Heart right ventricle (tissue), 16 donors: ENCODE data around the gene EXOSC2. TPM values are rescaled to one million over a fixed set of nuclear protein-coding genes. Genes with fewer than 3 reads are reported as not detected.

Source experiments
- ATAC-seq, 8 donors: fragments of 200-7000 bp; cut with Tn5 transposase; one replicate each; pipeline ENCODE4 v1.9.1; 2020; ENCODE audit warnings: mild to moderate bottlenecking in 8 of 8, moderate library complexity in 8 of 8, moderate number of reproducible peaks in 1 of 8
- DNase-seq, 2 donors: peaks; one replicate each; pipeline ENCODE4 v3.0.0-alpha.2; 2020
- H3K27ac ChIP-seq, 10 donors: fragments of 200-600 bp; sonication (generic) in 2 of 10; one replicate each; pipeline versions ENCODE4 v1.5.0 to v1.8.0; 2020 to 2022; ENCODE audit warnings: mild to moderate bottlenecking in 3 of 10
- H3K27me3 ChIP-seq, 7 donors: fragments of 200-600 bp; one replicate each; pipeline ENCODE4 v1.8.0; 2021 to 2022; ENCODE audit warnings: mild to moderate bottlenecking in 2 of 7
- H3K36me3 ChIP-seq, 9 donors: fragments of 200-600 bp; sonication (generic) in 1 of 9; one replicate each; pipeline versions ENCODE4 v1.5.0 to v1.8.0; 2020 to 2022; ENCODE audit warnings: mild to moderate bottlenecking in 2 of 9
- H3K4me1 ChIP-seq, 9 donors: fragments of 200-600 bp; sonication (generic) in 1 of 9; one replicate each; pipeline versions ENCODE4 v1.5.0 to v1.8.0; 2020 to 2022; ENCODE audit warnings: mild to moderate bottlenecking in 4 of 9
- H3K4me3 ChIP-seq, 10 donors: fragments of 200-600 bp; sonication (generic) in 2 of 10; one replicate each; pipeline versions ENCODE4 v1.5.0 to v1.8.0; 2020 to 2022; ENCODE audit warnings: mild to moderate bottlenecking in 7 of 10, moderate library complexity in 2 of 10
- H3K9me3 ChIP-seq, 11 donors: fragments of 200-600 bp in 10 of 11; sonication (generic) in 2 of 11; one replicate each; pipeline versions ENCODE4 v1.5.0 to v1.8.0; 2013 to 2022; ENCODE audit warnings: mild to moderate bottlenecking in 2 of 11, control low read depth in 1 of 11, moderate library complexity in 1 of 11
- WGBS, 2 donors: extraction: QIAGEN DNeasy Blood & Tissue Kit; methylation state at CpG; one replicate each; pipeline ENCODE4 v1.1.7; 2013; ENCODE audit warnings: inconsistent platforms in 1 of 2; 5-methylcytosine and 5-hydroxymethylcytosine counted together
- intact Hi-C, 10 donors: fragments of 100-400 bp; cut with DNase I; formaldehyde crosslinking; loops; one replicate each; pipeline versions ENCODE4 v1.11.1 to v1.14.2; 2022
- polyA plus RNA-seq, 2 donors: library from polyadenylated mRNA; stranded (reverse); fragments of 200-250 nt; gene quantifications; one replicate each; pipeline ENCODE4 v1.2.3, GENCODE V29; 2013
- total RNA-seq, 10 donors: library from RNA; stranded (reverse); fragmentation: NEBNext Ultra II Directional in 3 of 10; extraction: Animal tissue kit (Norgen Biotek cat#: 25700) in 3 of 10; gene quantifications; one replicate each; pipeline versions ENCODE4 v1.2.1 to v1.2.4, GENCODE V29; 2021 to 2023
- TF ChIP-seq, protein P1 (sequence below), 9 donors: fragments of 200-600 bp; sonication (generic) in 2 of 9; IDR thresholded peaks; one replicate each; pipeline versions ENCODE4 v1.5.0 to v1.8.0; 2021 to 2022; ENCODE audit warnings: antibody characterized with exemption in 9 of 9, mild to moderate bottlenecking in 5 of 9, moderate library complexity in 1 of 9
- donor health status: Arrhythmogenic right ventricular cardiomyopathy.
- donor health status: ischemic (EF 13 %, LVEDD 7.1; RV severe dilation, severe dysfunction).
- donor health status: healthy with polysubstance abuse.
- donor health status: DM: no; HTN: yes; CAD: no.
- donor health status: DM: no; HTN: no; CAD: no.
- donor health status: ischemic (EF 25% LVEDD 6.9; RV normal size, moderate dysfunction).
- donor health status: ischemic (EF 25% LVEDD 5.7; RV mildly dilated, moderate dysfunction).
- donor health status: healthy.
- donor health status: DM: yes; HTN: yes; CAD: no.
- donor health status: Ischemic cardiomyopathy.
- donor health status: ischemic (EF 35%, LVEDD 5.7; RV mildly dilated, moderate dysfunction).
- donor health status: nonischemic (EF 11% LVEDD 7.7; RV severe dilation, severe dysfunction).
- donor health status: DM: yes; HTN: yes; CAD: no.
- donor health status: PGD.
- donor health status: ischemic (EF 29% LVEDD 5.4; RV normal size, mild dysfunction).
- donor health status: nonischemic (EF 23%, LVEDD 6.1; RV moderate dilation, normal function).

EXOSC2 gene
- total and polyA plus RNA-seq, 12 donors: 10.8 to 17.7 (median 13.1) TPM

DNA sequence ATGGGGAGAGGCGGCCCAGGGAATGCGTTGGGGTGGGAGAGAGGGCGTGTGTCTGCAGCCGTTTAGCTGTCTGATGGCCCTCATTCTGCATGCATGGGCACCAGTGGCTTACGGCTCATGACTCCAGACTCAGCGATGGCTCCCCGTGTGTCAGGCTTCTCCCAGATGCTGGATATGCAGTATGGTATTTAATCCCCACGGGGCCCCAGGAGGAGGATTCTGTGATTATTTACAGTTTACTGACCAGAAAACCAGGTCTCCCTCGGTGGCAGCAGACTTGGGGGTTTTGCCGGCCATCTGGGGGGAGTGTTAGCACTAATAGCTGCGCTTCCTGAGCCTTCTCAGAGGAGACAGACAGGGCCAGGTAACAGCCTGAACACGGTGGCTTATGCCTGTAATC is 24.9 kb upstream of the EXOSC2 start:
- intact Hi-C loops: no loop called here
- peaks cover 22 to 52% (median 50%) of the 10 kb centered on the region in 7 donors for H3K27me3 ChIP-seq
- 61 to 64% methylated on average over 12 of the region's 12 CpGs for WGBS, 2 donors
- H3K36me3 ChIP-seq: no peaks in the 10 kb centered on the region
- no peaks in the 10 kb centered on the region for H3K9me3 ChIP-seq
- H3K27ac ChIP-seq: no peak overlapping the region
- peaks cover 7 to 32% (median 27%) of the 10 kb centered on the region in 9 donors for H3K4me1 ChIP-seq
- TF ChIP-seq, protein P1, sequence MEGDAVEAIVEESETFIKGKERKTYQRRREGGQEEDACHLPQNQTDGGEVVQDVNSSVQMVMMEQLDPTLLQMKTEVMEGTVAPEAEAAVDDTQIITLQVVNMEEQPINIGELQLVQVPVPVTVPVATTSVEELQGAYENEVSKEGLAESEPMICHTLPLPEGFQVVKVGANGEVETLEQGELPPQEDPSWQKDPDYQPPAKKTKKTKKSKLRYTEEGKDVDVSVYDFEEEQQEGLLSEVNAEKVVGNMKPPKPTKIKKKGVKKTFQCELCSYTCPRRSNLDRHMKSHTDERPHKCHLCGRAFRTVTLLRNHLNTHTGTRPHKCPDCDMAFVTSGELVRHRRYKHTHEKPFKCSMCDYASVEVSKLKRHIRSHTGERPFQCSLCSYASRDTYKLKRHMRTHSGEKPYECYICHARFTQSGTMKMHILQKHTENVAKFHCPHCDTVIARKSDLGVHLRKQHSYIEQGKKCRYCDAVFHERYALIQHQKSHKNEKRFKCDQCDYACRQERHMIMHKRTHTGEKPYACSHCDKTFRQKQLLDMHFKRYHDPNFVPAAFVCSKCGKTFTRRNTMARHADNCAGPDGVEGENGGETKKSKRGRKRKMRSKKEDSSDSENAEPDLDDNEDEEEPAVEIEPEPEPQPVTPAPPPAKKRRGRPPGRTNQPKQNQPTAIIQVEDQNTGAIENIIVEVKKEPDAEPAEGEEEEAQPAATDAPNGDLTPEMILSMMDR (IDR thresholded peaks at IDR 0.05): no peak
- no peak for DNase-seq
- H3K4me3 ChIP-seq: no peak overlapping the region
- ATAC-seq: no peak

DNA sequence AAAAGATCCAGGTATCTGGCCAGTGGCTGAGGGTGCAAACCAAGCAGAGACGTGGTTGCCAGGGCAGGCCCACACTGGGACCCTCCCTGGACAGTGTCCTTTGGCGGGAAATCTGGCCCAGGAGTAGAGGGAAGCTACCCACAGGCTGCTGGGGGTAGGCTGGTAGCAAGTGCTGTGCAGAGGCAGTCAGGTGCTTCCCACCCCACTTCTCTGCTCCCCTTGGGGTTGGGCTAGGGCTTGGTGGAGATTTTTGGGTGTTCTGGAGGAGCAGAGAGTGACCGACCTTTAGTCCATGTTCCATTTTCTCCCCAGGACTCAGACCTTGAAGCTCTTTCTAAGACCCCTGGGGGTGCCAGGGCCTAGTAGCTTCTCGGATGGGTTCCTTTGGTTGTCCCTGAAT is 23.6 kb upstream of the EXOSC2 start:
- intact Hi-C loops: no loop called here
- 73 to 84% methylated on average over 4 of the region's 4 CpGs for WGBS, 2 donors

DNA sequence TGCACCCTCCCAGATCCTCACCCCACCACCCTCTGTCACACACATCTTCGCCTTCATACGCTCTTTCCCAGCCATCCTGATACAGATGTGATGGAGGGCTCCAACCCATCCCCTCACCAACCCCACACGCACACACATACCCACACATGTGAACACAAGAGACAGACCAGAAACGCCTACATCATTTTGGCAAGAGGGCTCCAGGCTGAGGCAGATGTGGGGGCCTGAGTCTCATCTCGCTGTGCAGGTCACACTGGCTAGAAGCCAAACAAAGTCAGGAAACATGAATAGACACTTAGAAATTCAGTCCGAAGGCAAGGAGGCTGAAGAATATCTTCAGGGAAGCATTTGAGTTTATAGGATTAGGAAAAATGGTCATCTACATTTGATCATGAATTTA is 22.9 kb upstream of the EXOSC2 start:
- no peak overlapping the region for H3K27ac ChIP-seq
- no peaks in the 10 kb centered on the region for H3K9me3 ChIP-seq
- no peaks in the 10 kb centered on the region for H3K36me3 ChIP-seq
- no peak overlapping the region for H3K4me3 ChIP-seq
- no peak for ATAC-seq
- no peak for DNase-seq
- 79% methylated on average over 6 of the region's 6 CpGs for WGBS, 2 donors
- H3K27me3 ChIP-seq: peaks cover 5 to 33% (median 30%) of the 10 kb centered on the region in 7 donors
- intact Hi-C loops: no loop called here
- TF ChIP-seq, protein P1 (IDR thresholded peaks at IDR 0.05): no peak
- peaks cover 4 to 12% (median 10%) of the 10 kb centered on the region in 9 donors for H3K4me1 ChIP-seq

More for the DNA sequence above, 23.6 kb upstream of the EXOSC2 start:
- ATAC-seq (peak in 1 of 8 donors; percentile 11), DNase-seq (no peak)
- H3K36me3 ChIP-seq: no peaks in the 10 kb centered on the region
- no peaks in the 10 kb centered on the region for H3K9me3 ChIP-seq
- peaks cover 9 to 39% (median 37%) of the 10 kb centered on the region in 7 donors for H3K27me3 ChIP-seq
- peaks cover 6 to 19% (median 15%) of the 10 kb centered on the region in 9 donors for H3K4me1 ChIP-seq
- no peak overlapping the region for H3K4me3 ChIP-seq
- TF ChIP-seq, protein P1 (IDR thresholded peaks at IDR 0.05): no peak
- H3K27ac ChIP-seq: no peak overlapping the region

DNA sequence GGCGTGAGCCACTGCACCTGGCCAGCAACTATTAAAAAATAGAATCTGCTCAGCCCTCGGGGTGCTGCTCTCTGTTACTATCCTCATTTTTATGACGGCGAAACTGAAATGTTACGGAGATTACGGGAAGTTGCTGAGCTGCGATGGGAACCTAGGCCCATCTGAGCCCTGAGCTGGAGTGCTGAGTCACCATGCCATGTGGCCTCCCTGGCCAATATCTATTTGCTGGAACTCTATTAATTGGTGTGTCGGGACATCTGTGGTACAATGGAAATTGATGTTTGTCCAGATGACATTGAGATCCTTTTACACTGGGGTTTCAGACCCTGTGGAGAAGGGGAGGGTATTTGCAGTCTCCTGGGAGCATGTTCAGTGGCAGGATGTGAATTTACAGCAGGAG is 21.1 kb upstream of the EXOSC2 start:
- DNase-seq (no peak), ATAC-seq (no peak)
- intact Hi-C loops: no loop called here
- WGBS, 2 donors: 91 to 92% methylated on average over 8 of the region's 8 CpGs
- no peaks in the 10 kb centered on the region for H3K36me3 ChIP-seq
- TF ChIP-seq, protein P1 (IDR thresholded peaks at IDR 0.05): no peak
- no peak overlapping the region for H3K4me3 ChIP-seq
- no peaks in the 10 kb centered on the region for H3K9me3 ChIP-seq
- no peaks in the 10 kb centered on the region for H3K4me1 ChIP-seq
- H3K27me3 ChIP-seq: peaks cover 0 to 14% (median 12%) of the 10 kb centered on the region in 7 donors
- H3K27ac ChIP-seq: no peak overlapping the region
